K562 treated with DMSO at 1 percent for 12 hours (cell line): ENCODE measurements around the gene BCL3. TPM values are rescaled to one million over a fixed set of nuclear protein-coding genes. Genes with fewer than 3 reads are reported as not detected.

Experiments used
- total RNA-seq: library from RNA; unstranded; fragments of 300-600 nt; gene quantifications from 2 replicates; pipeline ENCODE4 v1.2.3, GENCODE V29; 2022; ENCODE audit not compliant: insufficient read depth

BCL3 gene, protein sequence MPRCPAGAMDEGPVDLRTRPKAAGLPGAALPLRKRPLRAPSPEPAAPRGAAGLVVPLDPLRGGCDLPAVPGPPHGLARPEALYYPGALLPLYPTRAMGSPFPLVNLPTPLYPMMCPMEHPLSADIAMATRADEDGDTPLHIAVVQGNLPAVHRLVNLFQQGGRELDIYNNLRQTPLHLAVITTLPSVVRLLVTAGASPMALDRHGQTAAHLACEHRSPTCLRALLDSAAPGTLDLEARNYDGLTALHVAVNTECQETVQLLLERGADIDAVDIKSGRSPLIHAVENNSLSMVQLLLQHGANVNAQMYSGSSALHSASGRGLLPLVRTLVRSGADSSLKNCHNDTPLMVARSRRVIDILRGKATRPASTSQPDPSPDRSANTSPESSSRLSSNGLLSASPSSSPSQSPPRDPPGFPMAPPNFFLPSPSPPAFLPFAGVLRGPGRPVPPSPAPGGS
- total RNA-seq = 20.0 and 22.6 TPM in 2 replicates

DNA sequence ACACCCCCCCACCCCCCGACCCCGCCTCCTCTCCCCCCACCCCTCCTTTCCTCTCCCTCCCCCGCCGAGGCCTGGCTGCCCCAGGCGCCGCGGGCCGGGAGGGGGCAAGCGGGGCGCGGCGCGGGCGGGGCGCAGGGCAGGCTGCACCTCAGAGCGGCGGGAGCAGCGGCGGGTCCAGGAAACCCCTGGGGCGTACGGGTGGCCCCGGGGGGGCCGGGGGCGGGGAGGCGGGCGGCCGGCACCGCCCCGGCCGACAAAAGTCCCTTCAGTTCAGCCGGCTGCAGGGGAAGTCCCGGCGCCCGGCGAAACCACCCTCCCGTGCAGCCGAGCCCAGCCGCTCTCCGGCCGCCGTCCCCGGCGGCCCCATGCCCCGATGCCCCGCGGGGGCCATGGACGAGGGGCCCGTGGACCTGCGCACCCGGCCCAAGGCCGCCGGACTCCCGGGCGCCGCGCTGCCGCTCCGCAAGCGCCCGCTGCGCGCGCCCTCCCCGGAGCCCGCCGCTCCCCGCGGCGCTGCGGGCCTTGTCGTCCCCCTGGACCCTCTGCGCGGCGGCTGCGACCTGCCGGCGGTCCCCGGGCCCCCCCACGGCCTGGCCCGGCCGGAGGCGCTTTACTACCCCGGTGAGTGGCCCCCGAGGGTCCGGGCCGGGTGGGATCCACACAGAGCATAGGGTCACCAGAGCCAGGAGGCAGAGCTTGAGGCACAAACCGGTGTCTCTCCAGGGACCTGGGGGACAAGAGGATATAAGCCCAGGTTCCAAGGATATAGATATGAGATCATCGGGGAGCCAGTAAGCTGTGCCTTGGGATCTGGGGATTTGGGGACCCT lies at the start of gene BCL3:
Gene BCL3, plus strand, starts transcription at position 283 of the 829 bp plus-strand sequence. Its CDS starts 83 bp downstream, at position 366.

DNA sequence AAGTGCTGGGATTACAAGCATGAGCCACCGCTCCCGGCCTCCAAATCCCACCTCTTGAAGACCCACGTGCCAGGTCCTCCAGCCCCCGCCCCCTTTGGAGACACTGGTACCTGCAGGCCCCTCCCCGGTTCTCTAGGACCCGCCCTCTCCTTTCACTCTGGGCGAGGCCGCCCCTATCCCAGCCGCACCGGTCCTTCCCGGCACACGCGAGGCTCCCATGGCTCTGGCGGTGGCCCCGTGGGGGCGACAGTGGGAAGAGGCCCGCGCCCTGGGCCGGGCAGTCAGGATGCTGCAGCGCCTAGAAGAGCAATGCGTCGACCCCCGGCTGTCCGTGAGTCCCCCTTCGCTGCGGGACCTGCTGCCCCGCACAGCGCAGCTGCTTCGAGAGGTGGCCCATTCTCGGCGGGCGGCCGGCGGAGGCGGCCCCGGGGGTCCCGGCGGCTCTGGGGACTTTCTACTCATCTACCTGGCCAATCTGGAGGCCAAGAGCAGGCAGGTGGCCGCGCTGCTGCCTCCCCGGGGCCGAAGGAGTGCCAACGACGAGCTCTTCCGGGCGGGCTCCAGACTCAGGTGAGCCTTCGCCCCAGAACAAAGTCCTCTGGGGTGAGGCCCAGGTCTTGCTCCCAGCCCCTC lies 29.3 kb downstream of the BCL3 start, which contains the start of gene CBLC:
Gene CBLC, plus strand, starts transcription at position 176 of the 633 bp plus-strand sequence. Its CDS starts 42 bp downstream, at position 218.

DNA sequence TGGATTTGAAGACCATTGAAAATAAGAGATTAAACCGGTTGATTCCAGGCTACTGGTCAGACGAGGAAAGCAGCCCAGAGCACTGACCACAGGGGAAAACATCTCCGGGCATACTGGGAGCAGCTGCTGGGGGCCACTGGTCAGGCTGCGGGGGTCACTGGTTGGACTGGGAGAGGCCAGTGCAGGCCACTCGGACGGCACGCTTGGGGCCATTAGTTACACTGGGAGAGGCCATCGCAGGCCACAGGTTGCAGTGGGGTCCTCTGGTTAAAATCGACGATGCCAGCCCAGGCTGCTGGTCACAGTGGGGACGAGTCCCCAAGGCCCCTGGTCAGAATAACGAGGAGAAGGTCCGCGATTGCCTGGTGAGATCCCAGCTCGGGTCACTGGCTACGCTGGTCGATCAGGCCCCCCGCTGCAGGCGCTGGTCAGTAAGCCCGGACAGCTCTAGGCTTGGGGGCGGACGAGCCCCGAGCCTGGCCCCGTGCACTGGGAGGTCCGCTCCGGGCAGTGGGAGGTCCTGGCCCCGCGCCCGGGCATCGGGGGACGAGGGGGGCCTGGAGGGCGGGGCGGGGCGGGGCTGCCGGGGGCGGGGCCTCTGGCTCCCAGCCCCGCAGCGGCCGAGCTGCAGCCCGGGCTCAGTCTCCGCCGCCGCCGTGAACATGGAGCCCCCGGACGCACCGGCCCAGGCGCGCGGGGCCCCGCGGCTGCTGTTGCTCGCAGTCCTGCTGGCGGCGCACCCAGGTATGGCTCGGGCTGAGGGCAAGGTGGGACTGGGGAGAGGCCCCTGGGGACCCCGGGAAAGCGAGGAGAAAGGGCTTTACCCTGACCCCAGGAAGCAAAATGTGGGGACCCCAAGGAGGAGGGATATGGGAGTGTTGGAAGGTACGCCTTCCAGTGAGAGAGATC lies 60.2 kb downstream of the BCL3 start, which contains the start of gene BCAM:
Gene BCAM, plus strand, starts transcription at position 641 of the 909 bp plus-strand sequence. Its CDS starts 22 bp downstream, at position 663.

Other genes starting within 250 kb of the BCL3 start
- gene ZNF180, start 248.2 kb upstream of the BCL3 start, total RNA-seq = 1.0 and 5.4 TPM in 2 replicates
- gene CEACAM20, start 219.0 kb upstream of the BCL3 start, total RNA-seq = not detected in 2 replicates
- not detected in 2 replicates for gene IGSF23, start 135.1 kb upstream of the BCL3 start, total RNA-seq
- 6.4 and 18.5 TPM in 2 replicates for gene PVR, start 104.8 kb upstream of the BCL3 start, total RNA-seq
- gene CEACAM19, start 77.2 kb upstream of the BCL3 start, total RNA-seq = 2.2 and 4.8 TPM in 2 replicates
- not detected in 2 replicates for gene CEACAM16, start 49.6 kb upstream of the BCL3 start, total RNA-seq
- not detected in 2 replicates for gene CBLC, start 29.2 kb downstream of the BCL3 start, total RNA-seq
- gene BCAM, start 60.4 kb downstream of the BCL3 start, total RNA-seq = 2.7 and 6.7 TPM in 2 replicates
- 80.1 and 110 TPM in 2 replicates for gene NECTIN2, start 97.6 kb downstream of the BCL3 start, total RNA-seq
- gene TOMM40, start 142.5 kb downstream of the BCL3 start, total RNA-seq = 89.4 and 92.1 TPM in 2 replicates
- gene APOE, start 157.1 kb downstream of the BCL3 start, total RNA-seq = 886 and 1,766 TPM in 2 replicates
- 862 and 1,208 TPM in 2 replicates for gene APOC1, start 165.9 kb downstream of the BCL3 start, total RNA-seq
- gene APOC4, start 193.5 kb downstream of the BCL3 start, total RNA-seq = not detected in 2 replicates
- gene APOC2, start 197.3 kb downstream of the BCL3 start, total RNA-seq = not detected in 2 replicates
- gene CLPTM1, start 206.7 kb downstream of the BCL3 start, total RNA-seq = 66.2 and 105 TPM in 2 replicates